Astrocyte (in vitro differentiated cells and primary cell): ENCODE results near the gene CACNA1D.

Experiments used
- EZH2 ChIP-seq: IDR thresholded peaks from 2 replicates; pipeline ENCODE4 v1.6.1; 2012; ENCODE audit warnings: mild to moderate bottlenecking, low read length, inconsistent platforms; ENCODE audit not compliant: insufficient read depth
- TF ChIP-seq, protein P1 (sequence below): IDR thresholded peaks from 2 replicates; pipeline ENCODE4 v1.5.1; 2011; ENCODE audit warnings: low read depth, mild to moderate bottlenecking, inconsistent platforms, low read length, moderate library complexity; ENCODE audit not compliant: insufficient read depth

DNA sequence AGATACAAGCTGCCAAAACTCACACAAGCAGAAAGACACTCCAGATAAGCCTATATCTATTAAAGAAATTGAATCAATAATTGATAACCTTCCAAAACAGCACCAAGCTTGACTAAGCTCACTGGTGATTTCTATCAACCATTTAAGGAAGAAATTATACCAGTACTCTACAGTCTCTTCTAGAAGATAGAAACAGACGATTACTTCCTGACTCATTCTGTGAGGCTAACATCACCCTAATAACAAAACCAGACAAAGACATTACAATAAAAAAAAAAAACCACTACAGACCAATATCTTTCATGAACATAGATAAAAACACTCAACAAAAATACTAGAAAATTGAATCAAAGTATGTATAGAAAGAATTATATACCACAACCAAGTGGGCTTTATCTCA, 331.6 kb downstream of the CACNA1D start:
- TF ChIP-seq, protein P1, sequence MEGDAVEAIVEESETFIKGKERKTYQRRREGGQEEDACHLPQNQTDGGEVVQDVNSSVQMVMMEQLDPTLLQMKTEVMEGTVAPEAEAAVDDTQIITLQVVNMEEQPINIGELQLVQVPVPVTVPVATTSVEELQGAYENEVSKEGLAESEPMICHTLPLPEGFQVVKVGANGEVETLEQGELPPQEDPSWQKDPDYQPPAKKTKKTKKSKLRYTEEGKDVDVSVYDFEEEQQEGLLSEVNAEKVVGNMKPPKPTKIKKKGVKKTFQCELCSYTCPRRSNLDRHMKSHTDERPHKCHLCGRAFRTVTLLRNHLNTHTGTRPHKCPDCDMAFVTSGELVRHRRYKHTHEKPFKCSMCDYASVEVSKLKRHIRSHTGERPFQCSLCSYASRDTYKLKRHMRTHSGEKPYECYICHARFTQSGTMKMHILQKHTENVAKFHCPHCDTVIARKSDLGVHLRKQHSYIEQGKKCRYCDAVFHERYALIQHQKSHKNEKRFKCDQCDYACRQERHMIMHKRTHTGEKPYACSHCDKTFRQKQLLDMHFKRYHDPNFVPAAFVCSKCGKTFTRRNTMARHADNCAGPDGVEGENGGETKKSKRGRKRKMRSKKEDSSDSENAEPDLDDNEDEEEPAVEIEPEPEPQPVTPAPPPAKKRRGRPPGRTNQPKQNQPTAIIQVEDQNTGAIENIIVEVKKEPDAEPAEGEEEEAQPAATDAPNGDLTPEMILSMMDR = no peak
- TF ChIP-seq EZH2 = no peak
